Osteoblast (primary cell): ENCODE data around the gene LDB1. TPM values are rescaled to one million over a fixed set of nuclear protein-coding genes. Genes with fewer than 3 reads are reported as not detected.

Source experiments
- DNase-seq: peaks from one replicate; pipeline ENCODE4 v3.0.0; 2011; ENCODE audit warnings: low spot score, mixed read lengths; ENCODE audit not compliant: insufficient read length; ENCODE audit errors: missing footprints
- H2AFZ ChIP-seq: 2 replicates; pipeline ENCODE4 v1.6.0; 2011; ENCODE audit warnings: mild to moderate bottlenecking, low read length
- H3K27ac ChIP-seq: 2 replicates; pipeline ENCODE4 v1.5.1; 2011; ENCODE audit warnings: mild to moderate bottlenecking, low read depth, low read length, moderate library complexity
- H3K27me3 ChIP-seq: 2 replicates; pipeline ENCODE4 v1.6.0; 2012; ENCODE audit warnings: mild to moderate bottlenecking, control low read depth, inconsistent platforms, low read length, moderate library complexity; ENCODE audit not compliant: insufficient read depth
- H3K36me3 ChIP-seq: 2 replicates; pipeline ENCODE4 v1.5.1; 2011; ENCODE audit warnings: mild to moderate bottlenecking, low read length, control low read depth, moderate library complexity; ENCODE audit not compliant: insufficient read depth
- H3K4me1 ChIP-seq: 2 replicates; pipeline ENCODE4 v1.5.1; 2011; ENCODE audit warnings: mild to moderate bottlenecking, low read length, control low read depth, moderate library complexity; ENCODE audit not compliant: insufficient read depth
- H3K4me2 ChIP-seq: 2 replicates; pipeline ENCODE4 v1.6.0; 2011; ENCODE audit warnings: mild to moderate bottlenecking, low read length; ENCODE audit not compliant: insufficient read depth
- H3K4me3 ChIP-seq: fragments of 200-600 bp; sonication (generic); 3 replicates; pipeline ENCODE4 v1.5.1; 2012; ENCODE audit warnings: mild to moderate bottlenecking, low read length, inconsistent platforms; ENCODE audit not compliant: insufficient read depth
- H3K79me2 ChIP-seq: 2 replicates; pipeline ENCODE4 v1.6.0; 2012; ENCODE audit warnings: mild to moderate bottlenecking, low read length, control low read depth, inconsistent platforms; ENCODE audit not compliant: insufficient read depth
- H3K9me3 ChIP-seq: 2 replicates; pipeline ENCODE4 v1.5.1; 2011; ENCODE audit warnings: low read depth, low read length, control low read depth
- H4K20me1 ChIP-seq: 2 replicates; pipeline ENCODE4 v1.6.0; 2012; ENCODE audit warnings: mild to moderate bottlenecking, low read length, control low read depth; ENCODE audit not compliant: insufficient read depth
- total RNA-seq: library from RNA; depleted of rRNA; stranded (reverse); fragments of >200 nt; gene quantifications from 2 replicates; pipeline ENCODE4 v1.2.3, GENCODE V29; 2012
- TF ChIP-seq, protein P1 (sequence below): IDR thresholded peaks from 2 replicates; pipeline ENCODE4 v1.5.1; 2011; ENCODE audit warnings: mild to moderate bottlenecking, low read depth, low read length, moderate library complexity; ENCODE audit errors: extremely low read depth

LDB1 gene
- total RNA-seq, 1 donor, result 62.2 TPM

GRCh38 chr10:102141583-102142107 lies 21.5 kb upstream of the LDB1 start:
- TF ChIP-seq, protein P1, sequence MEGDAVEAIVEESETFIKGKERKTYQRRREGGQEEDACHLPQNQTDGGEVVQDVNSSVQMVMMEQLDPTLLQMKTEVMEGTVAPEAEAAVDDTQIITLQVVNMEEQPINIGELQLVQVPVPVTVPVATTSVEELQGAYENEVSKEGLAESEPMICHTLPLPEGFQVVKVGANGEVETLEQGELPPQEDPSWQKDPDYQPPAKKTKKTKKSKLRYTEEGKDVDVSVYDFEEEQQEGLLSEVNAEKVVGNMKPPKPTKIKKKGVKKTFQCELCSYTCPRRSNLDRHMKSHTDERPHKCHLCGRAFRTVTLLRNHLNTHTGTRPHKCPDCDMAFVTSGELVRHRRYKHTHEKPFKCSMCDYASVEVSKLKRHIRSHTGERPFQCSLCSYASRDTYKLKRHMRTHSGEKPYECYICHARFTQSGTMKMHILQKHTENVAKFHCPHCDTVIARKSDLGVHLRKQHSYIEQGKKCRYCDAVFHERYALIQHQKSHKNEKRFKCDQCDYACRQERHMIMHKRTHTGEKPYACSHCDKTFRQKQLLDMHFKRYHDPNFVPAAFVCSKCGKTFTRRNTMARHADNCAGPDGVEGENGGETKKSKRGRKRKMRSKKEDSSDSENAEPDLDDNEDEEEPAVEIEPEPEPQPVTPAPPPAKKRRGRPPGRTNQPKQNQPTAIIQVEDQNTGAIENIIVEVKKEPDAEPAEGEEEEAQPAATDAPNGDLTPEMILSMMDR, result no peak
- peaks cover 75% of the 10 kb centered on the region for H3K36me3 ChIP-seq

DNA sequence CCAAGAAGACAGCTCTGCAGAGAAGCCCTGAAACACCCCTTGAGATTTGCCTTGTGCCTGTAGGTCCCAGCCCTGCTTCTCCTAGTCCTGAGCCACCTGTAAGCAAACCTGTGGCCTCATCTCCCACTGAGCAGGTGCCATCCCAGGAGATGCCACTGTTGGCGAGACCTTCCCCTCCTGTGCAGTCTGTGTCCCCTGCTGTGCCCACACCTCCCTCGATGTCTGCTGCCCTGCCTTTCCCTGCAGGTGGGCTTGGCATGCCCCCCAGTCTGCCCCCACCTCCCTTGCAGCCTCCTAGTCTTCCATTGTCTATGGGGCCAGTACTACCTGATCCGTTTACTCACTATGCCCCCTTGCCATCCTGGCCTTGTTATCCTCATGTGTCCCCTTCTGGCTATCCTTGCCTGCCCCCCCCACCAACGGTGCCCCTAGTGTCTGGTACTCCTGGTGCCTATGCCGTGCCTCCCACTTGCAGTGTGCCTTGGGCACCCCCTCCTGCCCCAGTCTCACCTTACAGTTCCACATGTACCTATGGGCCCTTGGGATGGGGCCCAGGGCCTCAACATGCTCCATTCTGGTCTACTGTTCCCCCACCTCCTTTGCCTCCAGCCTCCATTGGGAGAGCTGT lies 20.9 kb upstream of the LDB1 start:
- H4K20me1 ChIP-seq, result peaks cover 57% of the 10 kb centered on the region

More at GRCh38 chr10:102141583-102142107, 21.5 kb upstream of the LDB1 start:
- H3K27ac ChIP-seq, result no peak overlapping the region
- H3K4me1 ChIP-seq, result no peaks in the 10 kb centered on the region
- no peak overlapping the region for H2AFZ ChIP-seq
- H3K79me2 ChIP-seq, result peaks cover 71% of the 10 kb centered on the region
- DNase-seq, result peak; percentile 46
- no peaks in the 10 kb centered on the region for H3K9me3 ChIP-seq
- no peak overlapping the region for H3K4me2 ChIP-seq
- no peak overlapping the region for H3K4me3 ChIP-seq
- peaks cover 55% of the 10 kb centered on the region for H4K20me1 ChIP-seq
- no peaks in the 10 kb centered on the region for H3K27me3 ChIP-seq

GRCh38 chr10:102140218-102140617 lies 20.1 kb upstream of the LDB1 start:
- TF ChIP-seq, protein P1, result no peak
- Histone ChIP-seq H3K4me3 (no peak overlapping the region), H4K20me1 (peaks cover 65% of the 10 kb centered on the region), H3K27ac (no peak overlapping the region), H3K4me1 (no peaks in the 10 kb centered on the region), H3K79me2 (peaks cover 85% of the 10 kb centered on the region), H3K36me3 (peaks cover 68% of the 10 kb centered on the region), H3K9me3 (no peaks in the 10 kb centered on the region), H2AFZ (no peak overlapping the region), H3K27me3 (no peaks in the 10 kb centered on the region), H3K4me2 (no peak overlapping the region)
- no peak for DNase-seq

More for the DNA sequence above, 20.9 kb upstream of the LDB1 start:
- no peak overlapping the region for H2AFZ ChIP-seq
- H3K79me2 ChIP-seq, result peaks cover 77% of the 10 kb centered on the region
- H3K27me3 ChIP-seq, result no peaks in the 10 kb centered on the region
- no peak for DNase-seq
- H3K27ac ChIP-seq, result no peak overlapping the region
- no peak overlapping the region for H3K4me2 ChIP-seq
- no peaks in the 10 kb centered on the region for H3K4me1 ChIP-seq
- TF ChIP-seq, protein P1, result no peak
- peaks cover 69% of the 10 kb centered on the region for H3K36me3 ChIP-seq
- H3K4me3 ChIP-seq, result no peak overlapping the region
- H3K9me3 ChIP-seq, result no peaks in the 10 kb centered on the region

DNA sequence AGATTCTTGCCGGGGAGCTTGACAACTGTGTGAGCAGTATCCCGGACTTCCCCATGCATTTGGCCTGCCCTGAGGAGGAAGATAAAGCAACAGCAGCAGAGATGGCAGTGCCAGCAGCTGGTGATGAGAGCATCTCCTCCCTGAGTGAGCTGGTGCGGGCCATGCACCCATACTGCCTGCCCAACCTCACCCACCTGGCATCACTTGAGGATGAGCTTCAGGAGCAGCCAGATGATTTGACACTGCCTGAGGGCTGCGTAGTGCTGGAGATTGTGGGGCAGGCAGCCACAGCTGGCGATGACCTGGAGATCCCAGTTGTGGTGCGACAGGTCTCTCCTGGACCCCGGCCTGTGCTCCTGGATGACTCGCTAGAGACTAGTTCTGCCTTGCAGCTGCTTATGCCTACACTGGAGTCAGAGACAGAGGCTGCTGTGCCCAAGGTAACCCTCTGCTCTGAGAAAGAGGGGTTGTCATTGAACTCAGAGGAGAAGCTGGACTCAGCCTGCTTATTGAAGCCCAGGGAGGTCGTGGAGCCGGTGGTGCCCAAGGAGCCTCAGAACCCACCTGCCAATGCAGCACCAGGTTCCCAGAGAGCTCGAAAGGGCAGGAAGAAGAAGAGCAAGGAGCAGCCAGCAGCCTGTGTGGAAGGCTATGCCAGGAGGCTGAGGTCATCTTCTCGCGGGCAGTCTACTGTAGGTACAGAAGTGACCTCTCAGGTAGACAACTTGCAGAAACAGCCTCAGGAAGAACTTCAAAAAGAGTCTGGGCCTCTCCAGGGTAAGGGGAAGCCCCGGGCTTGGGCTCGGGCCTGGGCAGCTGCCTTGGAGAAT lies 19.3 kb upstream of the LDB1 start:
- Histone ChIP-seq H3K4me1 (peaks cover 7% of the 10 kb centered on the region), H3K36me3 (peaks cover 67% of the 10 kb centered on the region), H3K27ac (no peak overlapping the region), H3K4me3 (no peak overlapping the region), H3K4me2 (no peak overlapping the region), H3K9me3 (no peaks in the 10 kb centered on the region), H3K79me2 (peaks cover 92% of the 10 kb centered on the region), H4K20me1 (peaks cover 70% of the 10 kb centered on the region), H3K27me3 (no peaks in the 10 kb centered on the region), H2AFZ (no peak overlapping the region)
- no peak for DNase-seq
- TF ChIP-seq, protein P1, result no peak
